ENCODE data around the gene PRKCE. TPM values are rescaled to one million over a fixed set of nuclear protein-coding genes. Genes with fewer than 3 reads are reported as not detected.

The PRKCE gene
- total and polyA plus RNA-seq, 2 experiments from 2014 or later, result 9.6 to 11.9 TPM

DNA sequence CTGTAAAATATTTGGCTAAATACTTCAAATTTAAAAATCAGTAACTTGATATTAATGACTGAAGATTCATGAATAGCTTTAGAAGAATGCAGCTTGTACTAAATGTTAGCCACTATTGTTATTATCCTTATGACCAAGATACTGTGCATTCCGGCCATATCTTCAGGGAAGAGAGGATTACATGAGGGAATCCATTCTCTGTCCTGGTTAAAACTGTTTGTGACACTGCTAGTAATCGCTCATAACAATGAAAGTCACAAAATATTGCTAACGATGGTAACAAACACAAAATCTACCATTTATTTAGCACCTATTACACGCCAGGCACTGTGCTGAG, 217.7 kb downstream of the PRKCE start:
- Histone ChIP-seq H4K20me1 (ENCODE audit: insufficient read depth, poor library complexity, severe bottlenecking) (no peaks in the 10 kb centered on the region), H3K9me2 (replicated peaks; ENCODE audit: insufficient read depth) (no peaks in the 10 kb centered on the region), H3K36me3 (replicated peaks; ENCODE audit: insufficient read depth, low read depth) (no peaks in the 10 kb centered on the region), H3K4me3 (no peak overlapping the region), H3K27me3 (no peaks in the 10 kb centered on the region), H3K27ac (no peak overlapping the region), H3K9me3 (ENCODE audit: low read depth) (no peaks in the 10 kb centered on the region), H3K79me2 (no peaks in the 10 kb centered on the region), H3K4me1 (ENCODE audit: insufficient read depth) (peaks cover 3% of the 10 kb centered on the region), H2AFZ (no peak overlapping the region), H3K4me2 (no peak overlapping the region)
- TF ChIP-seq EZH2 (IDR thresholded peaks at IDR 0.05; ENCODE audit: borderline replicate concordance), result no peak
- TF ChIP-seq EZH2phosphoT487 (IDR thresholded peaks at IDR 0.05; ENCODE audit: low read depth, severe bottlenecking, unreplicated experiment), result no peak
- TF ChIP-seq, protein P1, sequence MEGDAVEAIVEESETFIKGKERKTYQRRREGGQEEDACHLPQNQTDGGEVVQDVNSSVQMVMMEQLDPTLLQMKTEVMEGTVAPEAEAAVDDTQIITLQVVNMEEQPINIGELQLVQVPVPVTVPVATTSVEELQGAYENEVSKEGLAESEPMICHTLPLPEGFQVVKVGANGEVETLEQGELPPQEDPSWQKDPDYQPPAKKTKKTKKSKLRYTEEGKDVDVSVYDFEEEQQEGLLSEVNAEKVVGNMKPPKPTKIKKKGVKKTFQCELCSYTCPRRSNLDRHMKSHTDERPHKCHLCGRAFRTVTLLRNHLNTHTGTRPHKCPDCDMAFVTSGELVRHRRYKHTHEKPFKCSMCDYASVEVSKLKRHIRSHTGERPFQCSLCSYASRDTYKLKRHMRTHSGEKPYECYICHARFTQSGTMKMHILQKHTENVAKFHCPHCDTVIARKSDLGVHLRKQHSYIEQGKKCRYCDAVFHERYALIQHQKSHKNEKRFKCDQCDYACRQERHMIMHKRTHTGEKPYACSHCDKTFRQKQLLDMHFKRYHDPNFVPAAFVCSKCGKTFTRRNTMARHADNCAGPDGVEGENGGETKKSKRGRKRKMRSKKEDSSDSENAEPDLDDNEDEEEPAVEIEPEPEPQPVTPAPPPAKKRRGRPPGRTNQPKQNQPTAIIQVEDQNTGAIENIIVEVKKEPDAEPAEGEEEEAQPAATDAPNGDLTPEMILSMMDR (IDR thresholded peaks at IDR 0.05; ENCODE audit: poor library complexity), result no peak
- 75% methylated on average over 4 of the region's 4 CpGs for WGBS (ENCODE audit: low lambda C conversion rate, missing lambda C conversion rate)
- no peak for DNase-seq (ENCODE audit: low spot score)

DNA sequence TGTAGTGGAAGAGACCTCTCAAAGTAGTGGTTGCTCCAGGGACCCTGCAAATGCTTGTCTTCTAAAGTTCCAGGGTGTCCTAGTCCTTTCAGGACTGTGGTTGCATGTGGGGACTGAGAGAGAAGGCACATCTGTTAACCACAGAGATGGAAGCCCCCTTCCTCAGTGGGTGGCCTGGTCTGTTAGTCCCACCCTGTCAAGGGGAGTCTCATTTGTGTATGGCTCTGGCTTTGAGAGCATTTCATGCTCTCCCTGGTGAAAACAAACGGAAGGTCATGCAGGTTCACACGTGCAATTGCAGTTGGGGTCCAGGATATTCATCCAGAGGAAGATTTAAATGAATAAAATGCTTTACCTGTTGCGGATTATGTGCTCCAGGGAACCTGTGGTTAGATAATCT, 219.6 kb downstream of the PRKCE start:
- WGBS (ENCODE audit: low lambda C conversion rate, missing lambda C conversion rate), result 38% methylated on average over 3 of the region's 3 CpGs
- H3K79me2 ChIP-seq, result no peaks in the 10 kb centered on the region

DNA sequence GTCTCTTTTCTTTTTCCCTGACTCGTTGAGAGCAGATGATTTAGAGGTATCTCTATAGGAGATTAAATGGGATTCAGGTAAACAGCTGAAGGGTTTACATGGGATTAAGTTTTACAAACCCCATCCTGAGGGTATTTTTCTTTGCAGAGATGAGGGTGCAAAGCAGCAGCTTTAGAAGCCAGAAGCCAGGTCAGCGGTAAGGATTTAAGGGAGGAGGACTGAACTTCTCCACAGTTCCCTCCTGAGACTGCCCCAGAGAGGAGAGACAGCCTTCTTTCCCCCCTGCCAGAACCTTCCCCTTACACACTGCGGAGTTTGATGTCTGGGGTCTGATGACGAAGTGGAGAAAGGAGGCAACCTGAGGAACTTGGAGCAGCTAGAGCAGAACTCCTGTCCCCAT, 220.1 kb downstream of the PRKCE start:
- H4K20me1 ChIP-seq (ENCODE audit: insufficient read depth, poor library complexity, severe bottlenecking), result no peaks in the 10 kb centered on the region

More for the DNA sequence above, 219.6 kb downstream of the PRKCE start:
- H3K9me2 ChIP-seq (replicated peaks; ENCODE audit: insufficient read depth), result no peaks in the 10 kb centered on the region
- peaks cover 3% of the 10 kb centered on the region for H3K9me3 ChIP-seq (ENCODE audit: low read depth)
- no peak overlapping the region for H3K27ac ChIP-seq
- TF ChIP-seq, protein P1 (IDR thresholded peaks at IDR 0.05; ENCODE audit: poor library complexity), result no peak
- TF ChIP-seq EZH2 (IDR thresholded peaks at IDR 0.05; ENCODE audit: borderline replicate concordance) (no peak), EZH2phosphoT487 (IDR thresholded peaks at IDR 0.05; ENCODE audit: low read depth, severe bottlenecking, unreplicated experiment) (no peak)
- no peak overlapping the region for H2AFZ ChIP-seq
- no peaks in the 10 kb centered on the region for H3K27me3 ChIP-seq
- H3K4me2 ChIP-seq, result no peak overlapping the region
- peaks cover 3% of the 10 kb centered on the region for H3K4me1 ChIP-seq (ENCODE audit: insufficient read depth)
- no peak overlapping the region for H3K4me3 ChIP-seq
- DNase-seq (ENCODE audit: low spot score), result no peak
- no peaks in the 10 kb centered on the region for H3K36me3 ChIP-seq (replicated peaks; ENCODE audit: insufficient read depth, low read depth)
- no peaks in the 10 kb centered on the region for H4K20me1 ChIP-seq (ENCODE audit: insufficient read depth, poor library complexity, severe bottlenecking)

More for the DNA sequence above, 220.1 kb downstream of the PRKCE start:
- Histone ChIP-seq H3K36me3 (replicated peaks; ENCODE audit: insufficient read depth, low read depth) (no peaks in the 10 kb centered on the region), H3K27ac (no peak overlapping the region), H3K9me2 (replicated peaks; ENCODE audit: insufficient read depth) (no peaks in the 10 kb centered on the region), H3K27me3 (no peaks in the 10 kb centered on the region), H3K4me1 (ENCODE audit: insufficient read depth) (peaks cover 3% of the 10 kb centered on the region), H3K4me3 (no peak overlapping the region), H3K9me3 (ENCODE audit: low read depth) (peaks cover 9% of the 10 kb centered on the region), H2AFZ (no peak overlapping the region), H3K4me2 (no peak overlapping the region), H3K79me2 (no peaks in the 10 kb centered on the region)
- TF ChIP-seq EZH2phosphoT487 (IDR thresholded peaks at IDR 0.05; ENCODE audit: low read depth, severe bottlenecking, unreplicated experiment) (no peak), EZH2 (IDR thresholded peaks at IDR 0.05; ENCODE audit: borderline replicate concordance) (no peak)
- TF ChIP-seq, protein P1 (IDR thresholded peaks at IDR 0.05; ENCODE audit: poor library complexity), result no peak
- DNase-seq (ENCODE audit: low spot score), result no peak
- WGBS (ENCODE audit: low lambda C conversion rate, missing lambda C conversion rate), result 52% methylated on average over 4 of the region's 4 CpGs
